GM12872 (cell line): ENCODE results near the gene VIPR2.

ENCODE experiments used
- TF ChIP-seq, protein P1 (sequence below): IDR thresholded peaks from 3 replicates; pipeline ENCODE4 v1.5.1; 2011; ENCODE audit warnings: low read depth, mild to moderate bottlenecking, low read length, moderate library complexity; ENCODE audit not compliant: insufficient read depth

Gene VIPR2

DNA sequence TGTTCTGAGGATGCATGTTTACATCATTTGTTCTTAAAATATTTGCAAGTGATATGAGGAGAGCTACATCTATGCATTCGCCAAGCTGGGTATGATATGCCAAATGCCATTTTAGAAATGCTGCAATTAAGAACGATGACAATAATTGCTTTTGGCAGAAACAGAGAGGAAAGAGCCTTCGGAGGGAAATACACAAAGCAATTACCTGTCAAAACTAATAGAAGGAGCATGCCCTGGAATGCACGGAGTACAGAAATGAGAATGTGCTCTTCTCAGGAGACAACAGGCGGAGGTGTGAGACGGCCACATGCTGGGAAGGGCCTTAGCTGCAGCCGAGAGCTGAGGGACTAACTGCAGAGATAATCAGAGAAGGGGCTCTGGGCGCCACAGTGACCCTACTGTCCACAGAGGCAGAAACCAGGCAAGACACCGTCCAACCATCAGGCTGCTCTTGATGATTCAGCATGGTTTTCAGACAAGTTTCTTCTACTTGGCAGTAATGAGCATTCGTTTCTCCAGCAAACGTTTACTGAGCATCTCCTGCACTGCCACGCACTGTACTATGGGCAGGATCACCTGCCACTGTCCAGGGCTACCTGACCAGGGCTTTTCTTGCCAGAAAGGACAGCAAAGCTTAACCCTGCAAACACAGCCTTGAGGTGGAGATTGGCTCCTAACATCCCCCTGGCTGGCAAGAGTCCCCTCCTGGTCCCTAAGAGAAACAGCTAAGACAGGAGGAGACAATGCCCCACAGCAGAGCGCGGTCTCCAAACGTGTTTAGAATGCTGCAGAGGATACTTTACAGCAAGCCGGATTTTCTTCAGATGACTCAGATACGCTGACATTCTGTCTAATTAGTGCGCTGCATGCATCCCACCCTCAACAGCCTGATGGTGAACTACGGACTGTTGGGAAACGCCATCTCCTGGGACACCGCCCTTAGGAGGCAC lies 18.1 kb downstream of the VIPR2 start:
- TF ChIP-seq, protein P1, sequence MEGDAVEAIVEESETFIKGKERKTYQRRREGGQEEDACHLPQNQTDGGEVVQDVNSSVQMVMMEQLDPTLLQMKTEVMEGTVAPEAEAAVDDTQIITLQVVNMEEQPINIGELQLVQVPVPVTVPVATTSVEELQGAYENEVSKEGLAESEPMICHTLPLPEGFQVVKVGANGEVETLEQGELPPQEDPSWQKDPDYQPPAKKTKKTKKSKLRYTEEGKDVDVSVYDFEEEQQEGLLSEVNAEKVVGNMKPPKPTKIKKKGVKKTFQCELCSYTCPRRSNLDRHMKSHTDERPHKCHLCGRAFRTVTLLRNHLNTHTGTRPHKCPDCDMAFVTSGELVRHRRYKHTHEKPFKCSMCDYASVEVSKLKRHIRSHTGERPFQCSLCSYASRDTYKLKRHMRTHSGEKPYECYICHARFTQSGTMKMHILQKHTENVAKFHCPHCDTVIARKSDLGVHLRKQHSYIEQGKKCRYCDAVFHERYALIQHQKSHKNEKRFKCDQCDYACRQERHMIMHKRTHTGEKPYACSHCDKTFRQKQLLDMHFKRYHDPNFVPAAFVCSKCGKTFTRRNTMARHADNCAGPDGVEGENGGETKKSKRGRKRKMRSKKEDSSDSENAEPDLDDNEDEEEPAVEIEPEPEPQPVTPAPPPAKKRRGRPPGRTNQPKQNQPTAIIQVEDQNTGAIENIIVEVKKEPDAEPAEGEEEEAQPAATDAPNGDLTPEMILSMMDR, result no peak

DNA sequence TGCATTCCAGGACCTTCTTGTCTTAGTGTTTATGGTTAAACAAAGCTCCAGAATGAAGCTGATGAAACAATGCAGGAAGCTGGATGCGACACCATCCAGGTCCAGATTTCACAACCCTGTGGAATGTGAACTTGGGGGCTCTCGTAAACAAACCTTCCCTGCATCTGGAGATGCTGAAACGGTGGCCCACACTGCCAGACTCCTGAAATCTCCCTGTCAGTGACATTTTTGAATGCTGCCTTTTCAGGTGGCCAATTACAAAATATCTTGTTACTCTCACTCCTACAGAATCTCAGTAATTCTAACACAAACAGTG lies 18.8 kb downstream of the VIPR2 start:
- TF ChIP-seq, protein P1, result no peak

DNA sequence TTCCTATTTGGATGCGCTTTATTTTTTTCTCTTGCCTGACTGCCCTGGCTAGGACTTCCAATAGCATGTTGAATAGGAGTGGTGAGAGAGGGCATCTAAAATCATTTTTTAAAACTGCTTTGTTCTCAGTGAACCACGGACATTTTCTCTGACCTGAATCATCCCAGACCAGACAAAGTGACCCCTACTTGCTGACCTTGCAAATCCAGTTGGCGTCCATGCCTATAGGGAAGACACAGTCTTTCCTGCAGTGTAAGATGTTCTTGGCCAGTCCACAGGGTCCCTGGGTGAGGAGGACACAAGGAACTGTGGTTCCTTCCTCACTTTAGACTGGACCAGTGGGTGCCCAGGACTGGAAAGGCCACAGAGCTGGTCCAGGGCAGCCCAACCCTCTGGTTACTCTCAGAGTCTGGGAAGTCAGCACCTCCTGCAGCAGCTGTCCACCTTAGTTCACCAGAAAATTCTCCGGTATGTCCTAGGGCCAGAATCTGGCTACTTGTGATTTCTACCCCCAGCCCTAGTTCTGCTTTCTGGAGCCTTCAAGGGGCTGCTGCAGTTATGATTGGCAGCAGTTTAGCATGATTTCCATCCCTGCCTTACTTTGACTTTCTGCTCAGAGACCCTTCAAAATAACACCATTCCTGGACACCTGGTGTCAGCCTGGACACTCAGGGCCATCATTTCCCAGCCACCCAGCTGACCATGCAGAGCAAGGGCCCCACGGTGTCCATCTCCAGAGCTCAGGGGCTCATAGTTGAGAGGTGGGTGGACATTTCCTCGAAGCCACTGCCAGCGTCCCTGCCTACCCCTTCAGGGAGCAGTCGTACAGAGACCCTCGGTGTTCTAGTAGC lies 19.3 kb downstream of the VIPR2 start:
- TF ChIP-seq, protein P1, result no peak

DNA sequence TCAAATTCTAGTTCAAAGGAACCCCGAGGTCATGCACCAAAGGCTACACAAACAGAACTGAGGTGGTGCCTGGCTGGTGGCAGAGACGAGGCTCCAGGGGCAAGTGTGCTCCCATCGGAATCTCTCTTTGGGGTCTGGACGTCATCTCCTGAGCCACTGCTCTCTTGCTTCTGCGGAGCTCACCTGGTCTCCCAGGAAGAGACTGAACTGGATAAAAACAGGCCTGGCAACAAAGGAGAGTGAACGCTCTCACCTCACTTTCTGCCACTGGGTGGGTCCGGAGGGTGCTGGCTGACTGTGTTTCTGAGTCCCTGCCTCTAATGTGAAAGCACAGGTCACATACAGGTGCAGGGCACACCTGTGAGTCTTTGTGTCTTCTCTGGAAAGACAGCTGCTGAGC lies 22.4 kb downstream of the VIPR2 start:
- TF ChIP-seq, protein P1, result no peak

DNA sequence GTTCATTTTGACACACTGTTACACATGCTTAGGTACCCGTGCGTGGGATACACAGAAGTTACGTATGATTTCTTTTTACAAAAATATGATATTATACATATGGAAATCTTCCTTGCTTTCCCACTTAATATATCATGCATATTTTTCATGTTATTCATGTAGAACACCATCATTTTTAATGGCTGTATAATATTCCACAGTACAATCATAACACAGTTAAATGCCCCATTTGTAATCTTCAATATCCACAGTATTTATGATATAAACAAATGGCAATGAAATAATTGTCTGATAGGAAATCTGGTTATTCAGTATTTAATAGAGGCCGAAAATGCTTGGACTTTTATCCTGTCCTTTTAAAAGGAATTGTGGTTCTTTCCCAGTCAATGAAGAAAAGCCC lies 23.2 kb downstream of the VIPR2 start:
- TF ChIP-seq, protein P1, result no peak

DNA sequence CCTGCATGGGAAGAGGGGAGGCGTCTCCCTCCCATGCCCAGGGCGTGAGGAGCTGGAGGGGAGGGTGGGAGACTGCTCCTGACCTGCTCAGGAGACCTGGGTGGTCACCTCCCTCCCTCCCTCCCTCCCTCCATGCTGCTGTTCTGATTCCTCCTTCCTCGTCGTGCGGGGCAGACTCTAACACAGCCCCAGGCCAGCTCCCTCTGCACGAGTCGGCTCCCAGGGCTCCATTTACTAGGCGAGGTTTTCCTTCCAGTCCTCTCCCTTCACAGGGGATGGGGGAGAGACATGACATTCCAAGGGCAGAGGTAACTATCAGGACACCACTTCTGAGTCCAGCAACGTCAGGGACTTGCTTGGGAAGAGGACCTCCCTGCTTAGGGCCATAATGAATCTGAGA lies 23.6 kb downstream of the VIPR2 start:
- TF ChIP-seq, protein P1, result no peak

DNA sequence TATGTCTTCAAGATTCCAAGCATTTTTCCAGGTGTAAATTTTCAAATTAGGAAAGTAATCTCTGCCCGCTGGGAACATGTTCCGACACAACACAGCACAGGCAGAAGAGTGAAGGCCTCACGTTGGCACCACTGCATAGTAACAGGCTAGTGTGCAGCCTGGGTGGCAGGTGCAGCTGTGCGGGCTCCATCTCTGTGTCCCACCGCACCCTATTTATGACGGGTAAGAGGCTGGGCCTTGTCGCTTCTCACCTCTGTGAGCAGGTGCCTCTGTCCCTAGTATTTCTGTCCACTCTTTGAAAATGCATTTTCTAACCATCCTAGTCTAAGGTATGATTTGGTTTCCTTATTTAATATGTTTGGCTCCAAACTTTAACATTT lies 24.1 kb downstream of the VIPR2 start:
- TF ChIP-seq, protein P1, result no peak
